Choroid plexus epithelial cell (primary cell): ENCODE measurements around the gene CD33.
"Not testable (repeated sequence)": the region's sequence is repeated elsewhere in the genome, so short reads cannot be mapped to it uniquely, and the experiment has no call there.

ENCODE experiments used
- DNase-seq: peaks from one replicate; pipeline ENCODE4 v3.0.0-alpha.2; 2010; ENCODE audit warnings: low read depth
- H3K4me3 ChIP-seq: 2 replicates; pipeline ENCODE4 v1.5.1; 2011; ENCODE audit warnings: low read depth, mild to moderate bottlenecking, control low read depth, low read length, moderate library complexity
- TF ChIP-seq, protein P1 (sequence below): conservative IDR thresholded peaks from 2 replicates; pipeline ENCODE4 v1.5.1; 2011; ENCODE audit warnings: low read depth, mild to moderate bottlenecking, control low read depth, inconsistent platforms, low read length, moderate library complexity

CD33 gene

DNA sequence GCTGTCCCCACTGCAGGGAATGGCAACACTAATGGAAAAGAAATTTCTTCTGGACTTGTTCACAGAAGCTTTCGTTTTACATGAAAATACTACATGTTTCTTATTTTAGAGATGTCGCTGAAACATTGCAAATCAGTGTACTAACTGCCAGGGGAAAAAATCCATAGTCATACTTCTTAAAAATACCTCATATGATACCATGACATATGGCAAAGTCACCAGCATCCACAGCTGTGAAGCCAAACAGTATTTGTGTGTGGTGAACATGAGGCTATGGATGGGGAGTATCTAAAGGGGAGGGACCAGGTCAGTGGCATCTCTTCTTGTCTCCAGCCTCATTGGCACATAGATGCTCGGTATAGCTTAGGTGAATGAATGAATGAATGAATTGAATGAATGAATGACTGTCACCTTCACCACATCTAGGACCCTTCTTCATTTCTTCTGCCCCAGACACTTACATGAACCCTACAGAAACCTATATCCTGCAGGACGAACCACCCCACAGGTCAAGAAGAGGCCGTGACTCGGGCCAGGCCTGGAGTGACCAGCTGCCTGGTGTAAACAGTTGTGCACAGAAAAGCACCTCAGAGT, 14.6 kb upstream of the CD33 start:
- no peak for DNase-seq
- H3K4me3 ChIP-seq, result no peak overlapping the region
- TF ChIP-seq, protein P1, sequence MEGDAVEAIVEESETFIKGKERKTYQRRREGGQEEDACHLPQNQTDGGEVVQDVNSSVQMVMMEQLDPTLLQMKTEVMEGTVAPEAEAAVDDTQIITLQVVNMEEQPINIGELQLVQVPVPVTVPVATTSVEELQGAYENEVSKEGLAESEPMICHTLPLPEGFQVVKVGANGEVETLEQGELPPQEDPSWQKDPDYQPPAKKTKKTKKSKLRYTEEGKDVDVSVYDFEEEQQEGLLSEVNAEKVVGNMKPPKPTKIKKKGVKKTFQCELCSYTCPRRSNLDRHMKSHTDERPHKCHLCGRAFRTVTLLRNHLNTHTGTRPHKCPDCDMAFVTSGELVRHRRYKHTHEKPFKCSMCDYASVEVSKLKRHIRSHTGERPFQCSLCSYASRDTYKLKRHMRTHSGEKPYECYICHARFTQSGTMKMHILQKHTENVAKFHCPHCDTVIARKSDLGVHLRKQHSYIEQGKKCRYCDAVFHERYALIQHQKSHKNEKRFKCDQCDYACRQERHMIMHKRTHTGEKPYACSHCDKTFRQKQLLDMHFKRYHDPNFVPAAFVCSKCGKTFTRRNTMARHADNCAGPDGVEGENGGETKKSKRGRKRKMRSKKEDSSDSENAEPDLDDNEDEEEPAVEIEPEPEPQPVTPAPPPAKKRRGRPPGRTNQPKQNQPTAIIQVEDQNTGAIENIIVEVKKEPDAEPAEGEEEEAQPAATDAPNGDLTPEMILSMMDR, result no peak

GRCh38 chr19:51210874-51211361, 14.0 kb upstream of the CD33 start:
- H3K4me3 ChIP-seq, DNase-seq: not testable (repeated sequence)

GRCh38 chr19:51211833-51212232, 13.0 kb upstream of the CD33 start:
- no peak for DNase-seq
- TF ChIP-seq, protein P1, result no peak
- H3K4me3 ChIP-seq, result no peak overlapping the region

DNA sequence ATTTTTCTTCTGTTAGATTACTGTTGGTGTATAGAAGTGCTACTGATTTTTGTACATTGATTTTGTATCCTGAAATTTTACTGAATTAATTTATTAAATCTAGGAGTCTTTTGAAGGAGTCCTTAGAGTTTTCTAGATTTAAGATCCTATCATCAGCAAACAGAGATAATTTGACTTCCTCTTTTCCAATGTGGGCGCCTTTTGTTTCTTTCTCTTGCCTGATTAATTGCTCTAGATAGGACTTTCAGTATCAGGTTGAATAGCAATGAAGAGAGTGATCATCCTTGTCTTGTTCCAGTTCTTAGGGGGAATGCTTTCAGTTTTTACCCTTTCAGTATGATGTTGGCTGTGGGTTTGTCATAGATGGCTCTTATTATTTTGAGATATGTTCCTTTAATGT, 5.6 kb upstream of the CD33 start:
- TF ChIP-seq, protein P1, result no peak
- H3K4me3 ChIP-seq, result no peak overlapping the region
- no peak for DNase-seq

GRCh38 chr19:51219971-51220370, 4.9 kb upstream of the CD33 start:
- no peak overlapping the region for H3K4me3 ChIP-seq
- TF ChIP-seq, protein P1, result no peak
- no peak for DNase-seq

DNA sequence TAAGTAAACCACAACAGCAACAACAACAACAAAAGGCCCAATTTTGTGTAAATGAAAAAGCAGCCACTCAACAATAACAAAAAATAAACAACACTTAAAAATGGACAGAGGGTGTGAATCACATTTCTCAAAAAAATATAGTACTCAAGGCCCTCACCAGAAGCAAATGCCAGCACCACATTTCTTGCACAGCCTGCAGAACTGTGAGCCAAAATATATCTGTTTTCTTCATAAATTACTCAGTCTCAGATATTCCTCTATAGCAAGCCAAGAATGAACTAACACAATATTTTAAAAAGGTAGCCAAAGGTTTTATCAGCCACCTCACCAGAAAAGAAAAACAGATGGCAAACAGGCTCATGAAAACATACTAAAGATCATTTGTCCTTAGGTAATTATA, 3.9 kb upstream of the CD33 start:
- H3K4me3 ChIP-seq, result no peak overlapping the region
- TF ChIP-seq, protein P1, result no peak
- DNase-seq, result no peak

GRCh38 chr19:51224163-51224641, 678 bp upstream of the CD33 start:
- no peak for DNase-seq
- TF ChIP-seq, protein P1, result no peak
- no peak overlapping the region for H3K4me3 ChIP-seq
